Measurements from ENCODE around the gene RNPEP. TPM values are rescaled to one million over a fixed set of nuclear protein-coding genes. Genes with fewer than 3 reads are reported as not detected.
A peak's percentile ranks its signal among the peaks of the same experiment; 100 is the strongest.

The RNPEP gene
- total RNA-seq, 2 experiments from 2014 or later = 44.9 to 49.2 TPM

DNA sequence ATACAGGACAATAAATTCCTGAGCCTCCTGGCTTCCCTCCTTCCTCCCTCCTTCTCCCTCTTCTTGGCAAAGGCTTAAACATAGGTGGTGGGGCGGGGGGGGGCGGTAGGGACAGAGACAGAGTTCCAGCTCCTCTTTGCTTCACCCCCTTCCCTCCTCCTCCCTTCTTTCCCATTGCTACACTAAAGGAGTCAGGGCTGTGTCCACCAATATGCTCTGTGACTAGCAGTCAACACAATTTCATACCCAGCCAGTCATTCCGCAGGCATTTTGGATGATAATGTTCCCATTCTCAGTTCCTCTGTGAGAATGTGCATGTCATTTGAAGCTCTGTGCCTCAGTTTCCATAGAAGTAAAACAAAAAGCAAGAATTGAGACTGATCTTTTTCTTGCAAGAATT, 37.8 kb upstream of the RNPEP start:
- peaks cover 6% of the 10 kb centered on the region for H3K4me1 Mint-ChIP-seq
- CTCF ChIA-PET = interaction anchor here (1.0 to 2.0 kb wide), 2 partner anchors 48 to 51 kb away, joined by 3 to 10 read pairs; no protein-coding TSS in a partner anchor
- intact Hi-C loops (cut with DNase I, micrococcal nuclease) = no loop called here
- DNase-seq (no peak), ATAC-seq (no peak)
- no peak overlapping the region for H3K4me3 Mint-ChIP-seq
- POLR2A ChIA-PET = no interaction called here
- H3K36me3 Mint-ChIP-seq (ENCODE audit: low read depth) = no peaks in the 10 kb centered on the region
- H3K27me3 Mint-ChIP-seq = peaks cover 47% of the 10 kb centered on the region
- no peaks in the 10 kb centered on the region for H3K9me3 Mint-ChIP-seq (ENCODE audit: low read depth)
- no peak overlapping the region for H3K27ac Mint-ChIP-seq

DNA sequence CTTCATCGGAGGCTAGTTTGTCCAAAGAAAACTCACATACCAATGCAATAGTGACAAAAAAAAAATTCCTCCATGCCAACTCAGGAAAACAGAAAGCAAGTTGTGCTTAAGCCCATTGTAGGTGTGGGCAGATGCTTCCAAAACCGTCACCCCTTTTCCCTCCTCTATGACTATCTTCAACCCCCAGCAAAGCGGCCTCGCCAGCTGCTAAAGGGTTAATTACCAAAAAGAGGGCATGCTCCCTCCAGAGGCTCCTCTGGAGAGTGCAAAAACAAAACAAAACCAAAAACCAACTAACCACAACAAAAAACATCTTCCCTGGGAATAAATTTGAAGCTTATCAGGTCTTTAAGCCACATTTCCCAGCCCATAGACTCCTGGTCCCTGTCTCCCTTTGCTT, 37.3 kb upstream of the RNPEP start:
- H3K27ac Mint-ChIP-seq = no peak overlapping the region
- ATAC-seq (no peak), DNase-seq (peak; percentile 17)
- H3K36me3 Mint-ChIP-seq (ENCODE audit: low read depth) = no peaks in the 10 kb centered on the region
- H3K27me3 Mint-ChIP-seq = peaks cover 47% of the 10 kb centered on the region
- peaks cover 6% of the 10 kb centered on the region for H3K4me1 Mint-ChIP-seq
- no peak overlapping the region for H3K4me3 Mint-ChIP-seq
- intact Hi-C loops (cut with DNase I, micrococcal nuclease) = no loop called here
- CTCF ChIA-PET = interaction anchor here (0.7 to 2.0 kb wide), 7 partner anchors 19 to 299 kb away, joined by 3 to 10 read pairs (median 3); no protein-coding TSS in a partner anchor
- POLR2A ChIA-PET = interaction anchor here (0.6 kb wide), 1 partner anchor 108 kb away, joined by 3 read pairs; no protein-coding TSS in a partner anchor
- no peaks in the 10 kb centered on the region for H3K9me3 Mint-ChIP-seq (ENCODE audit: low read depth)

GRCh38 chr1:201945863-201946223, 36.6 kb upstream of the RNPEP start:
- H3K36me3 Mint-ChIP-seq (ENCODE audit: low read depth) = no peaks in the 10 kb centered on the region
- no peaks in the 10 kb centered on the region for H3K9me3 Mint-ChIP-seq (ENCODE audit: low read depth)
- no peak overlapping the region for H3K4me3 Mint-ChIP-seq
- intact Hi-C loops (cut with DNase I, micrococcal nuclease) = no loop called here
- ChIA-PET CTCF (interaction anchor here (0.7 to 2.0 kb wide), 7 partner anchors 18 to 818 kb away, joined by 3 to 10 read pairs (median 3); no protein-coding TSS in a partner anchor), POLR2A (interaction anchor here (1.4 kb wide), 1 partner anchor 9 kb away, joined by 3 read pairs; the partner anchor contains the start of gene TIMM17A)
- DNase-seq (no peak), ATAC-seq (no peak)
- H3K27me3 Mint-ChIP-seq = peaks cover 47% of the 10 kb centered on the region
- no peak overlapping the region for H3K27ac Mint-ChIP-seq
- H3K4me1 Mint-ChIP-seq = peaks cover 6% of the 10 kb centered on the region

DNA sequence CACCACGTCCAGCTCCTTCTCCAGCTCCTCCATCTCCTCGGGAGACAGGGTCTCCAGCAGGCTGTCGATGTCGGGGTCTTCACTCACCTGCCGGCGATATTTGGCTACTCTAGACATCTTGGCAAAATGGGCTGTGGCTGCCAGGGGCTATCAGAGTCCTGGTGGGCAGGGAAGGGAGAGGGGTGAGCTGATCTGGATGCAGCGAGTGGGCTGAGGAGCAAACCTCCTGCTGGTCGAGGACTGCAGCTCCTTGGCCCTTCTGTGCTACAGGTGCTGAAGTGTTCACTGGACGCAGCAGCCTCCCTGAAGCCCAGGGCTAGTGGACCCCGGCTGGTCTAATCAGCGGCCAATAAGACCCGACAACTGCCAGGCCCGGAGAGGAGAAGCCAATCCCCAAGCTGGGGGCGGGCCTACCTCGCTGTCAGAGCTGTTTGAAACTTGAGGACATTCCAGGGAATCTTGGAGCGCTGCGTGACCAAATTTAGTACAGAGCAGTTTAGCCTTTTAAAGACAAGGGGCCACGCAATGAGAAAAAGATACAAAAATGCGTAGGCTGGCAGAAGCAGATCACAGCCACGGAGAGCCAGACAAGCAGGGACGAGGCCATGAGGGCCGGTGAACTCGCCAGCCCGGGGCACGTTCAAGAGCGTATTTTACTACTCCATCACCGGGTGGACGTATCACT, 36.1 kb upstream of the RNPEP start, which contains the start of gene LMOD1:
TSS of gene LMOD1 (minus strand) at position 325 of the 685 bp plus-strand sequence. CDS start at position 117, 208 bp downstream.
- peaks cover 6% of the 10 kb centered on the region for H3K4me1 Mint-ChIP-seq
- H3K36me3 Mint-ChIP-seq (ENCODE audit: low read depth) = no peaks in the 10 kb centered on the region
- no peak within 1 kb of the TSS for H3K27ac Mint-ChIP-seq
- peaks cover 47% of the 10 kb centered on the region for H3K27me3 Mint-ChIP-seq
- intact Hi-C loops (cut with DNase I, micrococcal nuclease) = no loop called here
- DNase-seq (peak; percentile 19), ATAC-seq (no peak)
- ChIA-PET CTCF (interaction anchor here (0.7 to 2.0 kb wide), 6 partner anchors 17 to 817 kb away, joined by 3 to 10 read pairs (median 3); no protein-coding TSS in a partner anchor), POLR2A (interaction anchor here (1.4 kb wide), 1 partner anchor 9 kb away, joined by 3 read pairs; the partner anchor contains the start of gene TIMM17A)
- no peak within 1 kb of the TSS for H3K4me3 Mint-ChIP-seq
- H3K9me3 Mint-ChIP-seq (ENCODE audit: low read depth) = no peaks in the 10 kb centered on the region

DNA sequence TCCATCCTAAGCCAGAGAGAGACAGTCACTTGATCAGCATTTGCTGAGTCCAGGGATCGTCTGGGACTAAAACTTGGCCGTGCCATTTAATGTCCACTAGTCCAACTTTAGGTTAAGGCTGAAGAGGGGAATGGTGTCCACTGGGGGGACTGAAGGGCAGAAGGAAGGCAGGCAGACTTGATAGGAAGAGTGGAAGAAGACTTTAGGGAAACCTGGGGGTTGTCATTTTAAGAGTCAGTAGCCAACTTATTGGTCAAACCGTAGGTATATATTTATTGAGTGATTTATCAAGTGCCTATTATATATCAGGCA, 34.8 kb upstream of the RNPEP start:
- intact Hi-C loops (cut with DNase I, micrococcal nuclease) = no loop called here
- H3K4me3 Mint-ChIP-seq = no peak overlapping the region
- ChIA-PET CTCF (interaction anchor here (1.1 kb wide), 1 partner anchor 52 kb away, joined by 5 read pairs; no protein-coding TSS in a partner anchor), POLR2A (no interaction called here)
- peaks cover 6% of the 10 kb centered on the region for H3K4me1 Mint-ChIP-seq
- peaks cover 47% of the 10 kb centered on the region for H3K27me3 Mint-ChIP-seq
- no peaks in the 10 kb centered on the region for H3K9me3 Mint-ChIP-seq (ENCODE audit: low read depth)
- H3K27ac Mint-ChIP-seq = no peak overlapping the region
- no peaks in the 10 kb centered on the region for H3K36me3 Mint-ChIP-seq (ENCODE audit: low read depth)
- ATAC-seq (no peak), DNase-seq (no peak)

DNA sequence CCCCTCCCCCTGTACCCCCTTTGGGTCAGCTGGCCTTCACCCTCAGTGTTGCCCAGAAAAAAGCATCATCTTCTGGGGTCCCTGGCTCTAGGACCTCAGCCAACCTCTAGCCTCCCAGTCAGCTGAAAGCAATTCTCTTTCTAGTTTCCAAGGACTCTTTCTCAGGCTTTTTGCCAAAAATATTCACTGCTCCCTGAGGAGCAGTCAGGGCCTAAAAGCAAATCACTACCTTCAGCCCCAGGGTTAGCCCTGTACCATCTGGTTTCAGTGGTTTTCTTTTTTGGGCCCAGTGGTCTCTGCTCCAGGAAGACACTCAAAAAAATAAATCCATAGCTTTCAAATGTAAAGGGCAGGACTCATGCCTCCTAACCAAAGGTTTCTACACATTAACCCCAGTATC, 33.0 kb upstream of the RNPEP start:
- Mint-ChIP-seq H3K36me3 (ENCODE audit: low read depth) (peaks cover under 1% of the 10 kb centered on the region), H3K27ac (no peak overlapping the region), H3K27me3 (peaks cover 37% of the 10 kb centered on the region), H3K9me3 (ENCODE audit: low read depth) (no peaks in the 10 kb centered on the region), H3K4me3 (no peak overlapping the region), H3K4me1 (peaks cover 8% of the 10 kb centered on the region)
- DNase-seq (no peak), ATAC-seq (no peak)
- intact Hi-C loops (cut with DNase I, micrococcal nuclease) = no loop called here
- ChIA-PET CTCF (interaction anchor here (1.2 kb wide), 1 partner anchor 54 kb away, joined by 5 read pairs; no protein-coding TSS in a partner anchor), POLR2A (interaction anchor here (0.7 kb wide), 1 partner anchor 143 kb away, joined by 3 read pairs; no protein-coding TSS in a partner anchor)

- peak overlapping the region; percentile 99 for H3K4me3 Mint-ChIP-seq
- peak; percentile 31 for DNase-seq
- intact Hi-C loops (cut with DNase I, micrococcal nuclease) = loop anchor here (1.0 to 10.0 kb wide), 14 partner anchors 28 to 1220 kb away; partner anchors contain the start of genes PPP1R12B (in 2 of the 2), RNPEP (in 2 of the 2), ARL8A (in 1 of the 2) and CAMSAP2 (in 1 of the 2)
- CTCF ChIA-PET = interaction anchor here (1.2 to 2.8 kb wide), 4 partner anchors 10 to 72 kb away, joined by 3 to 15 read pairs (median 4); no protein-coding TSS in a partner anchor
- peaks cover 24% of the 10 kb centered on the region for H3K36me3 Mint-ChIP-seq (ENCODE audit: low read depth)
- H3K9me3 Mint-ChIP-seq (ENCODE audit: low read depth) = no peaks in the 10 kb centered on the region
- H3K27me3 Mint-ChIP-seq = no peaks in the 10 kb centered on the region
- peaks cover 16% of the 10 kb centered on the region for H3K4me1 Mint-ChIP-seq
- ATAC-seq = peak; percentile 2
- H3K27ac Mint-ChIP-seq = peak overlapping the region; percentile 97
- POLR2A ChIA-PET = interaction anchor here (0.7 to 1.6 kb wide), 5 partner anchors 8 to 967 kb away, joined by 3 to 4 read pairs (median 3); partner anchors contain the start of gene LMOD1
Observed at GRCh38 chr1:201954263-201955008, 28.0 kb upstream of the RNPEP start.

GRCh38 chr1:201955009-201955728, 27.3 kb upstream of the RNPEP start, which contains the start of gene TIMM17A:
TIMM17A (plus strand) TSS chr1:201955503; CDS start chr1:201955527, 24 bp downstream.
- peaks cover 24% of the 10 kb centered on the region for H3K36me3 Mint-ChIP-seq (ENCODE audit: low read depth)
- POLR2A ChIA-PET = interaction anchor here (0.9 to 1.6 kb wide), 4 partner anchors 9 to 59 kb away, joined by 3 to 4 read pairs (median 4); partner anchors contain the start of gene LMOD1
- peak within 1 kb of the TSS; percentile 97 for H3K27ac Mint-ChIP-seq
- no peaks in the 10 kb centered on the region for H3K27me3 Mint-ChIP-seq
- CTCF ChIA-PET = interaction anchor here (0.6 to 2.8 kb wide), 5 partner anchors 9 to 72 kb away, joined by 3 to 15 read pairs (median 4); no protein-coding TSS in a partner anchor
- no peaks in the 10 kb centered on the region for H3K9me3 Mint-ChIP-seq (ENCODE audit: low read depth)
- H3K4me1 Mint-ChIP-seq = peaks cover 16% of the 10 kb centered on the region
- peak within 1 kb of the TSS; percentile 99 for H3K4me3 Mint-ChIP-seq
- ATAC-seq = peak; percentile 100
- peak; percentile 97 for DNase-seq
- intact Hi-C loops (cut with DNase I, micrococcal nuclease) = loop anchor here (1.0 to 10.0 kb wide), 14 partner anchors 27 to 1220 kb away; partner anchors contain the start of genes PPP1R12B (in 2 of the 2), RNPEP (in 2 of the 2), ARL8A (in 1 of the 2) and CAMSAP2 (in 1 of the 2)

DNA sequence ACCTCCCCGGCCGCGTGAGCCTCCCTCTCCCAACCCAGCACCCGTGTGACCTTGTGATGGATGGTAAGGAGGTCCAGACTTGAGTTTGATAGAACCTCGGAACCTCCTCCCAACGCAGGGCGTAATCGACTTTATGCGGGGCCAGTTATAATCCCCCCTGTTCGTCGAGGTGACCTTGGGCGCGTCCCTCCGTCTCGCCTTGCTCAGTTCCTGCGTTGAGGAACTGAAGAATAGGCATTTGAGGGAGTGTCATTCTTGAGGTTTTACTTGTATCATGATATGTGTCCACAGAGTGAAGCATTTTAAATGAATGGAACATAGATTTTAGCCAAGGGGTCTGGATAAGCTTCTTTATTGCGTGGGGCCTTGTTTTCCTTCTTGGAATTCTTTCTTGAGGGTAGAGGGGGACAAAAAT, 26.7 kb upstream of the RNPEP start:
- intact Hi-C loops (cut with DNase I, micrococcal nuclease) = loop anchor here (1.0 to 10.0 kb wide), 14 partner anchors 27 to 1221 kb away; partner anchors contain the start of genes PPP1R12B (in 2 of the 2), RNPEP (in 2 of the 2), ARL8A (in 1 of the 2) and CAMSAP2 (in 1 of the 2)
- Mint-ChIP-seq H3K4me1 (peaks cover 16% of the 10 kb centered on the region), H3K36me3 (ENCODE audit: low read depth) (peaks cover 28% of the 10 kb centered on the region), H3K27ac (peak overlapping the region; percentile 97), H3K27me3 (no peaks in the 10 kb centered on the region), H3K4me3 (peak overlapping the region; percentile 99), H3K9me3 (ENCODE audit: low read depth) (no peaks in the 10 kb centered on the region)
- DNase-seq = no peak
- POLR2A ChIA-PET = interaction anchor here (0.9 to 1.6 kb wide), 4 partner anchors 8 to 60 kb away, joined by 3 to 4 read pairs (median 4); partner anchors contain the start of gene LMOD1
- CTCF ChIA-PET = interaction anchor here (0.6 to 1.6 kb wide), 2 partner anchors 60 to 73 kb away, joined by 3 to 8 read pairs; no protein-coding TSS in a partner anchor
- peak; percentile 61 for ATAC-seq

- Mint-ChIP-seq H3K9me3 (ENCODE audit: low read depth) (no peaks in the 10 kb centered on the region), H3K4me1 (peaks cover 16% of the 10 kb centered on the region), H3K27ac (no peak overlapping the region), H3K4me3 (no peak overlapping the region), H3K36me3 (ENCODE audit: low read depth) (peaks cover 41% of the 10 kb centered on the region), H3K27me3 (no peaks in the 10 kb centered on the region)
- ChIA-PET POLR2A (no interaction called here), CTCF (interaction anchor here (1.2 kb wide), 1 partner anchor 13 kb away, joined by 5 read pairs; no protein-coding TSS in a partner anchor)
- DNase-seq (no peak), ATAC-seq (no peak)
- intact Hi-C loops (cut with DNase I, micrococcal nuclease) = loop anchor here (5.0 to 10.0 kb wide), 5 partner anchors 61 to 1224 kb away; partner anchors contain the start of genes CAMSAP2 (in 1 of the 2), PPP1R12B (in 1 of the 2), RABIF (in 1 of the 2) and UBE2T (in 1 of the 2)
Observed at GRCh38 chr1:201958348-201958747, 24.1 kb upstream of the RNPEP start.
